Measurements from ENCODE around the gene ALKBH3.

DNA sequence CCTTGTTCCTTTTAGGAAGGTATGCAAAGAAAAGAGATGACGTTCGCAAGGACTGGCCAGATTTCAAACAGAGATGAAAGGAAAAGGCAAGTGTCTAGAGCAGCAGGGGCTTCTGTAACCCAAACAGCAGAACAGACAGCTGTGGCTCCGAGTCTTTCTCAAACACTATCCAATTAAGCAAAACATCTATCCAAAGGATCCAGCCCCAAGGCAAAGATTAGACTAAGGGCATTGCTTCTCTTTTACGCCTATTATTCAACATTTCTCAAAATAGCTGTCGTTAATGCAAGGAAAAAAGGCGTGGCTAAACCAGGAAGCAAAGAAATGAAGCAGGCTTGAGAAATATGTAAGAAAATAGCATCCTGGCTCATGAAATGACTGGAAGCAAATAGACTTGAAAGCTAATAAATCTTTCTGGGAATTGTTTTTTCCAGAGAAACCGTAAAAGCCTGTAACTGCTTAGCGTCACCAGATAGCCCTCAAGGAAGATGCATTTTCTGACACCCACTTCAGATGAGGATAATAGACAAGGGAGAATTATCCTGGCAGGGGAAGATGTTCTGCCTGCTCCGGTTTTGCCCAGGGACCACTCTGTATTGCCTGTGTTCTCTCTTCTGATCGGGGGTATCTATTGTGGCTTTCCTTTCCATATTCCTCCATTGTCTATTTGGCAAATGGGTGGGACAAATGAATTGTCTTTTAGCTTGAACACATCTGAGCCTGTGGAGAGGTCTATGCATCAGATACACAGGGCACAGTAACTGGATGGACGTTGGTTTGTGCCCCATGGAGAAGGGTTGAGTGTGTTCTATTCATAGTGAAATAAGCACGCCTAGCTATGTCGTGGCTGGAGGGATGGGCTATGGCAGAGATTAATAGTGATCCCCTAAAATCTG, 82.0 kb downstream of the ALKBH3 start:
- TF ChIP-seq JUNB (IDR thresholded peaks at IDR 0.05; ENCODE audit: unreplicated experiment) (no peak), POLR2AphosphoS5 (IDR thresholded peaks at IDR 0.05; ENCODE audit: low read depth) (no peak), EZH2phosphoT487 (IDR thresholded peaks at IDR 0.05; ENCODE audit: unreplicated experiment) (no peak), ZNF331 (CRISPR knock-in tag; IDR thresholded peaks at IDR 0.05; ENCODE audit: low read depth) (no peak), CREB1 (CRISPR knock-in tag; IDR thresholded peaks at IDR 0.05; ENCODE audit: low read depth) (no peak), EZH2 (IDR thresholded peaks at IDR 0.05; ENCODE audit: low read depth, unreplicated experiment) (no peak), NANOG (IDR thresholded peaks at IDR 0.05; ENCODE audit: borderline replicate concordance) (no peak)
- TF ChIP-seq, protein P1, sequence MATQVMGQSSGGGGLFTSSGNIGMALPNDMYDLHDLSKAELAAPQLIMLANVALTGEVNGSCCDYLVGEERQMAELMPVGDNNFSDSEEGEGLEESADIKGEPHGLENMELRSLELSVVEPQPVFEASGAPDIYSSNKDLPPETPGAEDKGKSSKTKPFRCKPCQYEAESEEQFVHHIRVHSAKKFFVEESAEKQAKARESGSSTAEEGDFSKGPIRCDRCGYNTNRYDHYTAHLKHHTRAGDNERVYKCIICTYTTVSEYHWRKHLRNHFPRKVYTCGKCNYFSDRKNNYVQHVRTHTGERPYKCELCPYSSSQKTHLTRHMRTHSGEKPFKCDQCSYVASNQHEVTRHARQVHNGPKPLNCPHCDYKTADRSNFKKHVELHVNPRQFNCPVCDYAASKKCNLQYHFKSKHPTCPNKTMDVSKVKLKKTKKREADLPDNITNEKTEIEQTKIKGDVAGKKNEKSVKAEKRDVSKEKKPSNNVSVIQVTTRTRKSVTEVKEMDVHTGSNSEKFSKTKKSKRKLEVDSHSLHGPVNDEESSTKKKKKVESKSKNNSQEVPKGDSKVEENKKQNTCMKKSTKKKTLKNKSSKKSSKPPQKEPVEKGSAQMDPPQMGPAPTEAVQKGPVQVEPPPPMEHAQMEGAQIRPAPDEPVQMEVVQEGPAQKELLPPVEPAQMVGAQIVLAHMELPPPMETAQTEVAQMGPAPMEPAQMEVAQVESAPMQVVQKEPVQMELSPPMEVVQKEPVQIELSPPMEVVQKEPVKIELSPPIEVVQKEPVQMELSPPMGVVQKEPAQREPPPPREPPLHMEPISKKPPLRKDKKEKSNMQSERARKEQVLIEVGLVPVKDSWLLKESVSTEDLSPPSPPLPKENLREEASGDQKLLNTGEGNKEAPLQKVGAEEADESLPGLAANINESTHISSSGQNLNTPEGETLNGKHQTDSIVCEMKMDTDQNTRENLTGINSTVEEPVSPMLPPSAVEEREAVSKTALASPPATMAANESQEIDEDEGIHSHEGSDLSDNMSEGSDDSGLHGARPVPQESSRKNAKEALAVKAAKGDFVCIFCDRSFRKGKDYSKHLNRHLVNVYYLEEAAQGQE (IDR thresholded peaks at IDR 0.05; ENCODE audit: unreplicated experiment) = no peak
- TF ChIP-seq, protein P2, sequence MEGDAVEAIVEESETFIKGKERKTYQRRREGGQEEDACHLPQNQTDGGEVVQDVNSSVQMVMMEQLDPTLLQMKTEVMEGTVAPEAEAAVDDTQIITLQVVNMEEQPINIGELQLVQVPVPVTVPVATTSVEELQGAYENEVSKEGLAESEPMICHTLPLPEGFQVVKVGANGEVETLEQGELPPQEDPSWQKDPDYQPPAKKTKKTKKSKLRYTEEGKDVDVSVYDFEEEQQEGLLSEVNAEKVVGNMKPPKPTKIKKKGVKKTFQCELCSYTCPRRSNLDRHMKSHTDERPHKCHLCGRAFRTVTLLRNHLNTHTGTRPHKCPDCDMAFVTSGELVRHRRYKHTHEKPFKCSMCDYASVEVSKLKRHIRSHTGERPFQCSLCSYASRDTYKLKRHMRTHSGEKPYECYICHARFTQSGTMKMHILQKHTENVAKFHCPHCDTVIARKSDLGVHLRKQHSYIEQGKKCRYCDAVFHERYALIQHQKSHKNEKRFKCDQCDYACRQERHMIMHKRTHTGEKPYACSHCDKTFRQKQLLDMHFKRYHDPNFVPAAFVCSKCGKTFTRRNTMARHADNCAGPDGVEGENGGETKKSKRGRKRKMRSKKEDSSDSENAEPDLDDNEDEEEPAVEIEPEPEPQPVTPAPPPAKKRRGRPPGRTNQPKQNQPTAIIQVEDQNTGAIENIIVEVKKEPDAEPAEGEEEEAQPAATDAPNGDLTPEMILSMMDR (conservative IDR thresholded peaks at IDR 0.05; ENCODE audit: low read depth in 2 of 2) = no peak
